KOPT-K1 (cell line): ENCODE results near the gene NFKB2.

Source experiments
- H3K27ac ChIP-seq: fragments of 200-600 bp; sonication (generic); 2 replicates; pipeline ENCODE4 v1.5.1; 2016; ENCODE audit warnings: antibody characterized with exemption, mild to moderate bottlenecking, low read depth, low read length; ENCODE audit not compliant: poor library complexity, severe bottlenecking
- H3K36me3 ChIP-seq: fragments of 200-600 bp; sonication (generic); 2 replicates; pipeline ENCODE4 v1.5.1; 2017; ENCODE audit warnings: antibody characterized with exemption, mild to moderate bottlenecking, low read length, moderate library complexity; ENCODE audit not compliant: insufficient read depth
- H3K9me3 ChIP-seq: fragments of 200-600 bp; sonication (generic); 2 replicates; pipeline ENCODE4 v1.5.1; 2017; ENCODE audit warnings: antibody characterized with exemption, low read length, mild to moderate bottlenecking; ENCODE audit not compliant: insufficient read depth, poor library complexity, severe bottlenecking

The NFKB2 gene

GRCh38 chr10:102421757-102422512, 26.4 kb downstream of the NFKB2 start:
- Histone ChIP-seq H3K9me3 (no peaks in the 10 kb centered on the region), H3K36me3 (peaks cover 24% of the 10 kb centered on the region), H3K27ac (peak overlapping the region; percentile 73)

DNA sequence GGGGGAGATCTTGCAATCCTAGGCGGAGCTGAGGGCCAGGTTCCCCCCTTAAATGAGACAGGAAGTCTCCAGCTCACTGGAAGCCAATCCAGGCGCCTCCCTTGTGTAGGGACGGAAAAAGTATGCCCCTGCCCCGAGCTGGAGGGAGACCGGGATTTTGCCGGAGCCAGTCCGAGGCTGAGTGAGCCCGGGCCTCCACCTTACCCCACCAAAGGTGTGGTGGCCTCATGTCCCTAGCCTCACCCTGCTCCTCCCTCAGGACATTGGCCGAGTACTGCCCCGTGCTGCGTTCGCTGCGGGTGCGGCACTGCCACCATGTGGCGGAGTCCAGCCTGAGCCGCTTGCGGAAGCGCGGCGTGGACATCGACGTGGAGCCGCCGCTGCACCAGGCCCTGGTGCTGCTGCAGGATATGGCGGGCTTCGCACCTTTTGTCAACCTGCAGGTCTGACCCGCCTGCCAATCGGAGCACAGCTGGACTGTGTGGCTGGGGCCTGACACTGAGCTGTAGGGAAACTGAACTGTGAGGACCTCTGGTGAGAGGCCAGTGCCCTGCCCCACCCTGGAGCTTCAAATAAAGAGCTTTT, 27.1 kb downstream of the NFKB2 start:
- Histone ChIP-seq H3K27ac (no peak overlapping the region), H3K9me3 (no peaks in the 10 kb centered on the region), H3K36me3 (peaks cover 24% of the 10 kb centered on the region)

DNA sequence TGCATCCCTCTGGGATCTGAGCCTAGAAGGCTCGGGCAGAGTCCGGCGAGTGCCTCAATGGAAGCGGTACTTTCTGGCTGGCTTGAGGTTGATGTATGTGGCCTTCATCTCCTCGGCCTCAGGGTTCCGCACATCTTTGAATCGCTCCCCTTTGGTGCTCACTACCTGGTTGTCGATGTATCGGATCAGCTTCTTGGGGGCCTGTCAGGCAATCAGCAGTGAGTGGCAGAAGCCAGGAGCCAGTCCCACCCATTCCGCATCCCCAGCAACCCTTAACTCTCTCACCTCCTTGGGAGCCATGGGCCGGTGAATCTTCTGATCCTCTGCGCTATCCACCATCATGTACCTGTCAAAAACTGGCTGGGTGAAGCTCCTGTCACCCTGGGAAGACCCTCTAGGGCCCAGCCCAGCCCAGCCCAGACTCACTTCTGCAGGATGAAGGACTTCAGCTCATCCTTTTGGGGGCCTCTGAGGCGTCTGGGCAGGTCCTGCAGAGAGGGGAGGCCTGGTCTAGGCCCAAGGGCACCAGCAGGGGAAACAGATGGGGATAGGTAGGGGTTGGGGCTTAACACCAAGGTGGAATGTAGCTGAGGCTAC, 28.0 kb downstream of the NFKB2 start:
- H3K9me3 ChIP-seq = no peaks in the 10 kb centered on the region
- peaks cover 24% of the 10 kb centered on the region for H3K36me3 ChIP-seq
- no peak overlapping the region for H3K27ac ChIP-seq

GRCh38 chr10:102424145-102424544, 28.6 kb downstream of the NFKB2 start:
- H3K9me3 ChIP-seq = no peaks in the 10 kb centered on the region
- H3K27ac ChIP-seq = no peak overlapping the region
- peaks cover 24% of the 10 kb centered on the region for H3K36me3 ChIP-seq

GRCh38 chr10:102424916-102425315, 29.4 kb downstream of the NFKB2 start:
- peaks cover 24% of the 10 kb centered on the region for H3K36me3 ChIP-seq
- H3K9me3 ChIP-seq = no peaks in the 10 kb centered on the region
- no peak overlapping the region for H3K27ac ChIP-seq

GRCh38 chr10:102425444-102425843, 29.9 kb downstream of the NFKB2 start:
- H3K9me3 ChIP-seq = no peaks in the 10 kb centered on the region
- H3K27ac ChIP-seq = no peak overlapping the region

DNA sequence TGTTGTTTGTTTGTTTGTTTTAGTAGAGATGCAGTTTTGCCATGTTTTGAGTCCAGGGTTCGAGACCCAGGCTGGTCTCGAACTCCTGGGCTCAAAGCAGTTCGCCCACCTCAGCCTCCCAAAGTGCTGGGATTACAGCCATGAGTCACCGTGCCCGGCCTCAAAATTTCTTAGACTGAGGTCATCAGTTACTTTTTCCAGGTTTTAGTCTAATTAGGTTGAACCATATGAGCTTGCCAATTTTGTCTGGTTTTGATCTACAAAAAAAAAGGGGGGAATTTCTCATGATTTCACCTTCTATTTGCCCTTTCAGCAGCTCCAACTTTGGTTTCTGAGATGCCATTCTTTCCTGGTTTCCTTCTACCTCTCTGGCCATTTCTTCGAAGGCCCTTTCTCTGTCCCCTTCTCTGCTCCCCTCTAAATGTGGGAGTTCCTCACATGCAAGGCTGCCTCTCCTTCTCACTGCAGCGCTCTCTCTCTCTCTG, 31.3 kb downstream of the NFKB2 start:
- H3K27ac ChIP-seq = no peak overlapping the region
- H3K9me3 ChIP-seq = no peaks in the 10 kb centered on the region
- peaks cover 24% of the 10 kb centered on the region for H3K36me3 ChIP-seq

More at GRCh38 chr10:102425444-102425843, 29.9 kb downstream of the NFKB2 start:
- peaks cover 24% of the 10 kb centered on the region for H3K36me3 ChIP-seq

- Histone ChIP-seq H3K36me3 (peaks cover 5% of the 10 kb centered on the region; the same call in 1 of the 2 replicates), H3K27ac (no peak overlapping the region), H3K9me3 (no peaks in the 10 kb centered on the region)
Observed at GRCh38 chr10:102429468-102429867, 34.0 kb downstream of the NFKB2 start.

DNA sequence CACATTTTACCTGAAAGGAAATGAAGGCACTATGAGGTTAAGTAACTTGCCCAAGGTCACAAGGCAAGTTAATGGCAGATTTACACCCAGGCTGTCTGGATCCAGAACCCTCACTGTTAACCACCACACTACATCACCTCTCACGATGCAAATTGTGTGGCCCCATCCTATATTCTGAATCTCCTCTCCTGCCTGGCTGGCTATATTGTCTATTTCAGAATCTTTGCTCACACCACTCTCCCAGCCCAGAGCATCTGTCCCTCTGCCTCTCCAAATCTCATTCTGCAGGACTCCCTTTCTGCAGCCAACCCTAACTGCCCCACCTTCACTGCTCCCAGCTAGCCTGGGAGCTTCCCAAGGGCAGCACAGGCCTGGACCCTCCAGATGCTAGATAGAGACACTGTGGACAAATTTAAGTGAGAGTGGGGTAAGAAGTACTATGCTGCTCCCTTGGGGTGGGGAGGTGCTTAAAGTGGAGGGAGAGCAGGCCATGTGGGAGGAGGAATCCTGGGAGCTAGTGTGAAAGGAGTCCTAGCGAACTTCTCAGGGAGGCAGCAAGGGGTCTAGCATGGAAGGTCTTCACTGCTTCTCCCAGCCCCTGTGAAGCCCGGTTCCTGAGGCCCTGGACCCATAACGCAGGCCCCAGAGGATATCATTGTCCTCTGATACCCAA, 36.1 kb downstream of the NFKB2 start:
- no peaks in the 10 kb centered on the region for H3K9me3 ChIP-seq
- H3K36me3 ChIP-seq = no peaks in the 10 kb centered on the region
- H3K27ac ChIP-seq = peak overlapping the region; percentile 92

- no peaks in the 10 kb centered on the region for H3K9me3 ChIP-seq
- peak within 1 kb of the TSS; percentile 92 for H3K27ac ChIP-seq
- H3K36me3 ChIP-seq = no peaks in the 10 kb centered on the region
Observed at GRCh38 chr10:102432162-102432950, 36.9 kb downstream of the NFKB2 start, which contains the start of gene CUEDC2. Gene CUEDC2 (minus strand): TSS chr10:102432574. CDS start chr10:102425188, 7,386 bp downstream.

DNA sequence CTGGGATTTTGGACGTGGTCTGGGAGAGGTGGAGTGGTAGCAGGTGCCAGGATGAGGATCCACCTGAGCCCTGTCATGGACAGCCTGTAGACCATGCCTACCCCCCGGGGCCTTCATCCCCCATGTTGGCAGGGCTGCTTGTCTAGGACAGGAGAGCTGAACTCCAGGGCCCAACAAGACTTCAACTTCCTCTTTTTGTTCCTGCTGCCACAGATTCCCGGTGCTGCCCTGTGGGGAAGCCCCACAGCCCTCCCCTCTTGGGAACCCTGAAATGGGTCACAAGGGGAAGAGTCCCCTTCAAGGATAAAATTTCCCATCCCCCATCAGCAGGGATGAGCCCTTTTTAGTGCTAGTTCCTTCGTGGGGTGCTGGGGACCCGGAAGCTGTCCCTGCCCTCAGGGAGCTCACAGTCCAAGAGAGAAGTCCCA, 38.1 kb downstream of the NFKB2 start:
- Histone ChIP-seq H3K9me3 (no peaks in the 10 kb centered on the region), H3K27ac (no peak overlapping the region), H3K36me3 (no peaks in the 10 kb centered on the region; the same call in 1 of the 2 replicates)

GRCh38 chr10:102434394-102435132, 39.1 kb downstream of the NFKB2 start:
- peak overlapping the region; percentile 70 for H3K27ac ChIP-seq
- H3K9me3 ChIP-seq = no peaks in the 10 kb centered on the region
- H3K36me3 ChIP-seq = no peaks in the 10 kb centered on the region; the same call in 1 of the 2 replicates

DNA sequence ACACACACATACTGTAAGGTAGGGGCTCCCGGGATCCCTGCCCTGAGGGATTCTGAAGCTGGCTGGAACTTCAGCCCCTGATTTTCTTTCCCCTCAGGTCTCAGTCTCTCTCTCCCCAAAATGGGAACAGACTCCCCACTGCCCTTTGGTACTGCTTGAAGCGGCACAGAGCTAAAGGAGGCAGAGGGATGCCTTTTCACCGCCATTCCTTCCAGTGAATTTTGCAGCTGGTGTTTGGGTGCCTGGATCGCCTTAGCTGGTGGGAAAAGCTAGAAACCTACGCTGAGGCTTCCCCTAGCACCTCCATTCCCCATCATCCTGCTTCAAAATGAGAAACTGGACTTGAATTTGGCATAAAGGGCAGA, 39.6 kb downstream of the NFKB2 start:
- H3K36me3 ChIP-seq = no peaks in the 10 kb centered on the region; the same call in 1 of the 2 replicates
- H3K27ac ChIP-seq = peak overlapping the region; percentile 70
- H3K9me3 ChIP-seq = no peaks in the 10 kb centered on the region
